SJSA1 (cell line): Measurements from ENCODE around the gene HTT. TPM values are rescaled to one million over a fixed set of nuclear protein-coding genes. Genes with fewer than 3 reads are reported as not detected.

Experiments
- DNase-seq, 2 experiments: peaks; one replicate each; pipeline ENCODE4 v3.0.0-alpha.2; 2015 to 2020; ENCODE audit warnings: low spot score in 2 of 2, low read depth in 1 of 2
- H3K27ac ChIP-seq: fragments of 250-450 bp; sonication (Bioruptor Pico); 2 replicates; pipeline ENCODE4 v1.5.1; 2020; ENCODE audit warnings: mild to moderate bottlenecking, moderate library complexity
- H3K27me3 ChIP-seq: fragments of 250-450 bp; sonication (Bioruptor Pico); replicated peaks from 2 replicates; pipeline ENCODE4 v1.5.1; 2020; ENCODE audit warnings: mild to moderate bottlenecking, moderate library complexity
- H3K36me3 ChIP-seq: fragments of 250-450 bp; sonication (Bioruptor Pico); 2 replicates; pipeline ENCODE4 v1.5.1; 2020; ENCODE audit warnings: mild to moderate bottlenecking
- H3K4me1 ChIP-seq: fragments of 250-450 bp; sonication (Bioruptor Pico); replicated peaks from 2 replicates; pipeline ENCODE4 v1.6.1; 2021; ENCODE audit warnings: mild to moderate bottlenecking
- H3K4me3 ChIP-seq: fragments of 250-450 bp; sonication (Bioruptor Pico); 2 replicates; pipeline ENCODE4 v1.5.1; 2020; ENCODE audit warnings: mild to moderate bottlenecking
- H3K9me3 ChIP-seq: fragments of 250-450 bp; sonication (Bioruptor Pico); replicated peaks from 2 replicates; pipeline ENCODE4 v1.5.1; 2020; ENCODE audit warnings: mild to moderate bottlenecking
- total RNA-seq: library from RNA; depleted of rRNA; stranded (reverse); fragments of >200 nt; shearing (Covaris generic); gene quantifications from 2 replicates; pipeline ENCODE4 v1.2.3, GENCODE V29; 2014

Gene HTT
- total RNA-seq, 1 experiment from 2014 or later: 12.6 TPM

DNA sequence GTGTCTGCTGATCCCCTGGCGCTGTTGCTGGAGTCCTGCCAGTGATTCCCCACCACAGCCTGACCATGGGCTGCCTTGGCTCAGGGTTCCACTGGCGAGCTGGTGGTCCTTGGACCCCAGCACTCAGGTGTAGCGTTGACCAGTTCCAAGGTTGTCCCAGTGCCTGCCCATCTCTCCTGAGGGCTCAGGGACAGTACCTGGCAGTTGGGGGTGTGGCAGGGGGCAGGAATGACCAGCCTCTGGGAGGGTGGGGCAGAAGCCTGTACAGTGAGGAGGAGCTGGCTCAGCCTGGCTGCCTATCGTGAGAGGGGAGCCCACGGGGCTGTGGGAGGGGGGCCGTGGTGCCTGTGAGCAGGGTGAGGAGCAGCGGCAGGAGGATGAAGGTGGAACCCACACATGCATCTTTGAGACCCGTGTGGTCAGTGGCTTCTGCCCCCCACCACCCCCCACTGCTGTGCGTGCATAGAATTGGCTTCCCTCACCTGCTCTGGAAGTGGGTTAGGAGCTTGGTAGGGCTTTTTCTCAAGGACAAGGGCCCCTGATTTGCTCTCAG, 161.9 kb downstream of the HTT start:
- DNase-seq: no peak
- Histone ChIP-seq H3K36me3 (peaks cover 9% of the 10 kb centered on the region), H3K4me3 (no peak overlapping the region), H3K4me1 (peaks cover 9% of the 10 kb centered on the region), H3K27ac (no peak overlapping the region), H3K9me3 (no peaks in the 10 kb centered on the region), H3K27me3 (no peaks in the 10 kb centered on the region)

- Histone ChIP-seq H3K36me3 (peaks cover 11% of the 10 kb centered on the region), H3K4me3 (no peak overlapping the region), H3K27me3 (no peaks in the 10 kb centered on the region), H3K27ac (no peak overlapping the region), H3K9me3 (no peaks in the 10 kb centered on the region), H3K4me1 (peaks cover 9% of the 10 kb centered on the region)
- no peak for DNase-seq
Observed at GRCh38 chr4:3237266-3237665, 162.8 kb downstream of the HTT start.

GRCh38 chr4:3237712-3238560, 163.5 kb downstream of the HTT start:
- peaks cover 8% of the 10 kb centered on the region; the same call in 1 of the 2 replicates for H3K36me3 ChIP-seq
- no peaks in the 10 kb centered on the region for H3K9me3 ChIP-seq
- peaks cover 9% of the 10 kb centered on the region for H3K4me1 ChIP-seq
- no peaks in the 10 kb centered on the region for H3K27me3 ChIP-seq
- H3K4me3 ChIP-seq: no peak overlapping the region
- H3K27ac ChIP-seq: no peak overlapping the region
- DNase-seq: no peak

DNA sequence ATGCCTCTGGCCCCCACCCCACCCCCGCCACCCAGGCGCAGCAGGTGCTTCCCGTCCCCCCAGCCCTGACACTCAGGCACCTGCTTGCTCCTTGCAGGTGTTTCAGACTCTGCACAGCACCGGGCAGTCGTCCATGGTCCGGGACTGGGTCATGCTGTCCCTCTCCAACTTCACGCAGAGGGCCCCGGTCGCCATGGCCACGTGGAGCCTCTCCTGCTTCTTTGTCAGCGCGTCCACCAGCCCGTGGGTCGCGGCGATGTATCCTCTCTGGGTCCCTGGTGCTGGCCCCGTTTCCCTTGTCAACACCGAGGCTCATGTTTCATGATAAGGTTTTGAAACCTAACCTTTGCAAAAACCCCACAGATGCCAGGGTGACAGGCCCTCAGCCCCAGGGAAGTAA, 164.2 kb downstream of the HTT start:
- H3K27ac ChIP-seq: no peak overlapping the region
- no peaks in the 10 kb centered on the region for H3K27me3 ChIP-seq
- H3K36me3 ChIP-seq: peaks cover 7% of the 10 kb centered on the region; the same call in 1 of the 2 replicates
- peaks cover 9% of the 10 kb centered on the region for H3K4me1 ChIP-seq
- H3K9me3 ChIP-seq: no peaks in the 10 kb centered on the region
- no peak overlapping the region for H3K4me3 ChIP-seq
- no peak for DNase-seq

DNA sequence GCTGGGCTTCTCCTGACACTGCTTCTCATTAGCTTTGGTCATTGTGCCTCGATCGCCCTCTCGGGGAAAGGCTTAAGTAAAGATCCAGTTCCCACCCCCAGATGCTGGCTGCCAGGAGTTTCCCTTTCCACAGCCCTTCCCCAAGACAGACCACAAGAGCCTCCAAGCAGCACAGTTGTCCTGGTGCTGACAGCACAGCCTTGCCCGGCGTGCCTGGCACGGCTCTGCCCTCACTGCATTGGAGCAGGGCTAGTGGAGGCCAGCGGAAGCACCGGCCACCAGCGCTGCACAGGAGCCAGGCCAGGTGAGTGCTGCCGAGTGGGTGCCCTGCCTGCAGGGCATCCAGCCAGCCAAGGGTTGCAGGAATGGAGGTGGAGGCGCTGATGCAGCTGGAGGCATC, 164.8 kb downstream of the HTT start:
- no peak for DNase-seq
- H3K27ac ChIP-seq: no peak overlapping the region

DNA sequence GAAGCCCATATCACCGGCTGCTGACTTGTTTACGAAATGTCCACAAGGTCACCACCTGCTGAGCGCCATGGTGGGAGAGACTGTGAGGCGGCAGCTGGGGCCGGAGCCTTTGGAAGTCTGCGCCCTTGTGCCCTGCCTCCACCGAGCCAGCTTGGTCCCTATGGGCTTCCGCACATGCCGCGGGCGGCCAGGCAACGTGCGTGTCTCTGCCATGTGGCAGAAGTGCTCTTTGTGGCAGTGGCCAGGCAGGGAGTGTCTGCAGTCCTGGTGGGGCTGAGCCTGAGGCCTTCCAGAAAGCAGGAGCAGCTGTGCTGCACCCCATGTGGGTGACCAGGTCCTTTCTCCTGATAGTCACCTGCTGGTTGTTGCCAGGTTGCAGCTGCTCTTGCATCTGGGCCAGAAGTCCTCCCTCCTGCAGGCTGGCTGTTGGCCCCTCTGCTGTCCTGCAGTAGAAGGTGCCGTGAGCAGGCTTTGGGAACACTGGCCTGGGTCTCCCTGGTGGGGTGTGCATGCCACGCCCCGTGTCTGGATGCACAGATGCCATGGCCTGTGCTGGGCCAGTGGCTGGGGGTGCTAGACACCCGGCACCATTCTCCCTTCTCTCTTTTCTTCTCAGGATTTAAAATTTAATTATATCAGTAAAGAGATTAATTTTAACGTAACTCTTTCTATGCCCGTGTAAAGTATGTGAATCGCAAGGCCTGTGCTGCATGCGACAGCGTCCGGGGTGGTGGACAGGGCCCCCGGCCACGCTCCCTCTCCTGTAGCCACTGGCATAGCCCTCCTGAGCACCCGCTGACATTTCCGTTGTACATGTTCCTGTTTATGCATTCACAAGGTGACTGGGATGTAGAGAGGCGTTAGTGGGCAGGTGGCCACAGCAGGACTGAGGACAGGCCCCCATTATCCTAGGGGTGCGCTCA, 165.8 kb downstream of the HTT start:
- Histone ChIP-seq H3K27ac (no peak overlapping the region), H3K27me3 (no peaks in the 10 kb centered on the region), H3K36me3 (peaks cover 4% of the 10 kb centered on the region; the same call in 1 of the 2 replicates), H3K4me3 (no peak overlapping the region), H3K9me3 (no peaks in the 10 kb centered on the region), H3K4me1 (peaks cover 9% of the 10 kb centered on the region)
- DNase-seq: no peak

More for the DNA sequence above, 164.8 kb downstream of the HTT start:
- Histone ChIP-seq H3K9me3 (no peaks in the 10 kb centered on the region), H3K27me3 (no peaks in the 10 kb centered on the region), H3K36me3 (peaks cover 4% of the 10 kb centered on the region; the same call in 1 of the 2 replicates), H3K4me1 (peaks cover 9% of the 10 kb centered on the region), H3K4me3 (no peak overlapping the region)

GRCh38 chr4:3240936-3241522, 166.5 kb downstream of the HTT start:
- peaks cover 9% of the 10 kb centered on the region for H3K4me1 ChIP-seq
- no peak overlapping the region for H3K4me3 ChIP-seq
- peaks cover 4% of the 10 kb centered on the region; the same call in 1 of the 2 replicates for H3K36me3 ChIP-seq
- no peak for DNase-seq
- no peaks in the 10 kb centered on the region for H3K27me3 ChIP-seq
- H3K9me3 ChIP-seq: no peaks in the 10 kb centered on the region
- no peak overlapping the region for H3K27ac ChIP-seq

- H3K27me3 ChIP-seq: no peaks in the 10 kb centered on the region
- H3K4me1 ChIP-seq: peaks cover 9% of the 10 kb centered on the region
- peaks cover 4% of the 10 kb centered on the region; the same call in 1 of the 2 replicates for H3K36me3 ChIP-seq
- H3K27ac ChIP-seq: no peak overlapping the region
- no peak overlapping the region for H3K4me3 ChIP-seq
- no peaks in the 10 kb centered on the region for H3K9me3 ChIP-seq
- no peak for DNase-seq
Observed at GRCh38 chr4:3241898-3242524, 167.5 kb downstream of the HTT start.

DNA sequence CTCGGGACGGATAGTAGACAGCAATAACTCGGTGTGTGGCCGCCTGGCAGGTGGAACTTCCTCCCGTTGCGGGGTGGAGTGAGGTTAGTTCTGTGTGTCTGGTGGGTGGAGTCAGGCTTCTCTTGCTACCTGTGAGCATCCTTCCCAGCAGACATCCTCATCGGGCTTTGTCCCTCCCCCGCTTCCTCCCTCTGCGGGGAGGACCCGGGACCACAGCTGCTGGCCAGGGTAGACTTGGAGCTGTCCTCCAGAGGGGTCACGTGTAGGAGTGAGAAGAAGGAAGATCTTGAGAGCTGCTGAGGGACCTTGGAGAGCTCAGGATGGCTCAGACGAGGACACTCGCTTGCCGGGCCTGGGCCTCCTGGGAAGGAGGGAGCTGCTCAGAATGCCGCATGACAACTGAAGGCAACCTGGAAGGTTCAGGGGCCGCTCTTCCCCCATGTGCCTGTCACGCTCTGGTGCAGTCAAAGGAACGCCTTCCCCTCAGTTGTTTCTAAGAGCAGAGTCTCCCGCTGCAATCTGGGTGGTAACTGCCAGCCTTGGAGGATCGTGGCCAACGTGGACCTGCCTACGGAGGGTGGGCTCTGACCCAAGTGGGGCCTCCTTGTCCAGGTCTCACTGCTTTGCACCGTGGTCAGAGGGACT, 168.8 kb downstream of the HTT start:
- Histone ChIP-seq H3K27me3 (no peaks in the 10 kb centered on the region), H3K36me3 (peaks cover 4% of the 10 kb centered on the region; the same call in 1 of the 2 replicates), H3K27ac (no peak overlapping the region), H3K4me3 (no peak overlapping the region), H3K9me3 (no peaks in the 10 kb centered on the region), H3K4me1 (peaks cover 9% of the 10 kb centered on the region)
- no peak for DNase-seq

GRCh38 chr4:3244002-3244401, 169.5 kb downstream of the HTT start:
- no peak for DNase-seq
- no peaks in the 10 kb centered on the region for H3K27me3 ChIP-seq
- H3K27ac ChIP-seq: no peak overlapping the region
- H3K4me1 ChIP-seq: peaks cover 9% of the 10 kb centered on the region
- H3K36me3 ChIP-seq: peaks cover 4% of the 10 kb centered on the region; the same call in 1 of the 2 replicates
- H3K4me3 ChIP-seq: no peak overlapping the region
- H3K9me3 ChIP-seq: no peaks in the 10 kb centered on the region

DNA sequence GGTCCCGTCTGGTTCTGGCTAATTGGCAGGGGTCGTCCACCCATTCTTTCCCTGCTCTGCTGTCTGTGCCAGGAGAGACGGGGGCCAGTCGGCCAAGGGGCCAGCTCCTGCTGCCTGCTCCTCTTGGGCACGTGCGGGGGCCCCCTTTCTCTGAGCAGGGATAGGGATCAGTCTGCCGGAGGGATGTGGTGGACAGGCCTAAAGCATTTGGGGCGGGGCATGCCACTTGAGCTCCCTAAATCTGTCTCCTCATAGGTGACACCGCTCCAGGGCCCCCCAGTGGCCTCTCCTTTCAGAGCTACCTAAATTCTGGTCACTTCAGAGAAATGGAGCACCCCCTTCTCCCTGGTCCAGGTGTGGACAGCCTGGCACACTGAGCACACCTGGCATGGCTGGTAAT, 170.3 kb downstream of the HTT start:
- Histone ChIP-seq H3K9me3 (no peaks in the 10 kb centered on the region), H3K36me3 (peaks cover 4% of the 10 kb centered on the region; the same call in 1 of the 2 replicates), H3K27me3 (no peaks in the 10 kb centered on the region), H3K4me3 (no peak overlapping the region), H3K4me1 (peaks cover 9% of the 10 kb centered on the region), H3K27ac (no peak overlapping the region)
- no peak for DNase-seq

DNA sequence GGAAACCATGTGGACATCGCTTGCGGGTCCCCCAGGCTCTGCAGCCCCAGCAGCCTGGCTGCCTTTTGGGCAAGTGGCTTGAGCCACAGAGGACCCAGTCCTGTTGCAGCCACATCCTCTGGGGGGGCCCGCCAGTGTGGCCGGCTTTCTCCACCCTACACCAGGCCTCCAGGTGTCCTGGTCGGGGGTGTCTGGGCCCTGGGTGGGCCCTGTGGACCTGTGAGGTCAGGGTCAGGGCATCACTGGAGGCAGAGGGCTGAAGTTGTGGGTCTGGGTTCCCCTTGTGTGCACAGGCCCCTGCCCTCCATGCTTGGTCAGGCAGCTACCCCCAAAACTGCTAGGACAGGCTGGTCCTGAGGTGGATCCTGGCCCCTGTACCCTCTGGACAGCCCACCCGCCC, 171.2 kb downstream of the HTT start:
- no peak overlapping the region for H3K27ac ChIP-seq
- no peaks in the 10 kb centered on the region for H3K9me3 ChIP-seq
- H3K4me1 ChIP-seq: peaks cover 9% of the 10 kb centered on the region
- H3K36me3 ChIP-seq: peaks cover 4% of the 10 kb centered on the region; the same call in 1 of the 2 replicates
- DNase-seq: no peak
- no peak overlapping the region for H3K4me3 ChIP-seq
- H3K27me3 ChIP-seq: no peaks in the 10 kb centered on the region
